ENCODE results near the gene SELENOW. TPM values are rescaled to one million over a fixed set of nuclear protein-coding genes. Genes with fewer than 3 reads are reported as not detected.

Gene SELENOW
- 100 to 1,000 TPM; 185 to 477 (median 324) TPM for total RNA-seq

GRCh38 chr19:47778049-47778953, at the start of gene SELENOW:
Gene SELENOW (plus strand): TSS chr19:47778703. CDS start chr19:47778786, 83 bp downstream.
- peaks cover 25 to 62% (median 44%) of the 10 kb centered on the region in 3 donors for H3K4me1 ChIP-seq
- intact Hi-C loops (cut with DNase I), result no loop called here
- 0% methylated on average over 15 to 19 of the region's 65 CpGs for WGBS, 2 donors
- DNase-seq, result no peak
- no peaks in the 10 kb centered on the region for H3K9me3 ChIP-seq
- H3K27me3 ChIP-seq, result no peaks in the 10 kb centered on the region
- peaks cover 14 to 30% (median 15%) of the 10 kb centered on the region in 3 donors for H3K36me3 ChIP-seq
- peak within 1 kb of the TSS; percentile 84 to 98 (median 94) for H3K4me3 ChIP-seq
- H3K27ac ChIP-seq, result peak within 1 kb of the TSS; percentile 99 to 100 (median 99)
- TF ChIP-seq POLR2A (IDR thresholded peaks at IDR 0.05) (peak in 3 of 4 donors; percentile 62 to 97 (median 95)), CTCF (IDR thresholded peaks at IDR 0.05) (peak in 1 of 6 experiments; percentile 8)

GRCh38 chr19:47729468-47729798, 49.1 kb upstream of the SELENOW start:
- H3K9me3 ChIP-seq, result no peaks in the 10 kb centered on the region
- intact Hi-C loops (cut with DNase I), result no loop called here
- peaks cover 0 to 77% (median 7%) of the 10 kb centered on the region in 3 donors for H3K36me3 ChIP-seq
- 6 to 11% methylated on average over 8 to 9 of the region's 9 CpGs for WGBS, 2 donors
- TF ChIP-seq CTCF (IDR thresholded peaks at IDR 0.05) (no peak), POLR2A (IDR thresholded peaks at IDR 0.05) (no peak)
- no peaks in the 10 kb centered on the region for H3K27me3 ChIP-seq
- peak overlapping the region in 3 of 4 donors; percentile 33 to 55 (median 38) for H3K4me3 ChIP-seq
- peaks cover 25 to 64% (median 48%) of the 10 kb centered on the region in 3 donors for H3K4me1 ChIP-seq
- DNase-seq, result no peak
- H3K27ac ChIP-seq, result peak overlapping the region; percentile 75 to 93 (median 92)

GRCh38 chr19:47729799-47730520, 48.5 kb upstream of the SELENOW start:
- 24 to 27% methylated on average over 18 of the region's 30 CpGs for WGBS, 2 donors
- H3K27ac ChIP-seq, result peak overlapping the region; percentile 75 to 93 (median 92)
- intact Hi-C loops (cut with DNase I), result no loop called here
- DNase-seq, result no peak
- no peak for TF ChIP-seq POLR2A (IDR thresholded peaks at IDR 0.05)
- no peak for TF ChIP-seq CTCF (IDR thresholded peaks at IDR 0.05)
- H3K36me3 ChIP-seq, result peaks cover 0 to 79% (median 7%) of the 10 kb centered on the region in 3 donors
- peaks cover 25 to 60% (median 46%) of the 10 kb centered on the region in 3 donors for H3K4me1 ChIP-seq
- H3K9me3 ChIP-seq, result no peaks in the 10 kb centered on the region
- no peaks in the 10 kb centered on the region for H3K27me3 ChIP-seq
- peak overlapping the region; percentile 10 to 55 (median 36) for H3K4me3 ChIP-seq

GRCh38 chr19:47730521-47730889, 48.0 kb upstream of the SELENOW start:
- H3K4me1 ChIP-seq, result peaks cover 24 to 58% (median 45%) of the 10 kb centered on the region in 3 donors
- WGBS, 2 donors, result 83 to 85% methylated on average over 5 to 7 of the region's 8 CpGs
- DNase-seq, result no peak
- intact Hi-C loops (cut with DNase I), result no loop called here
- H3K4me3 ChIP-seq, result no peak overlapping the region
- peak overlapping the region; percentile 75 to 93 (median 92) for H3K27ac ChIP-seq
- TF ChIP-seq POLR2A (IDR thresholded peaks at IDR 0.05), result no peak
- TF ChIP-seq CTCF (IDR thresholded peaks at IDR 0.05), result no peak
- no peaks in the 10 kb centered on the region for H3K27me3 ChIP-seq
- H3K36me3 ChIP-seq, result peaks cover 0 to 83% (median 7%) of the 10 kb centered on the region in 3 donors
- H3K9me3 ChIP-seq, result no peaks in the 10 kb centered on the region

All from esophagus squamous epithelium (tissue), 5 donors.